HG03565 (cell line): ENCODE results near the gene TMEM209.
"Not testable (repeated sequence)": the region's sequence is repeated elsewhere in the genome, so short reads cannot be mapped to it uniquely, and the experiment has no call there.

Source experiments
- ATAC-seq: cut with Tn5 transposase; IDR thresholded peaks from one replicate; pipeline ENCODE4 v1.9.1; 2021; ENCODE audit warnings: mild to moderate bottlenecking, moderate library complexity; ENCODE audit not compliant: unreplicated experiment

The TMEM209 gene

GRCh38 chr7:130205084-130205947 is at the start of gene TMEM209:
TMEM209 (minus strand) TSS chr7:130205406; CDS start chr7:130205375, 31 bp downstream.
- peak; percentile 94 for ATAC-seq

DNA sequence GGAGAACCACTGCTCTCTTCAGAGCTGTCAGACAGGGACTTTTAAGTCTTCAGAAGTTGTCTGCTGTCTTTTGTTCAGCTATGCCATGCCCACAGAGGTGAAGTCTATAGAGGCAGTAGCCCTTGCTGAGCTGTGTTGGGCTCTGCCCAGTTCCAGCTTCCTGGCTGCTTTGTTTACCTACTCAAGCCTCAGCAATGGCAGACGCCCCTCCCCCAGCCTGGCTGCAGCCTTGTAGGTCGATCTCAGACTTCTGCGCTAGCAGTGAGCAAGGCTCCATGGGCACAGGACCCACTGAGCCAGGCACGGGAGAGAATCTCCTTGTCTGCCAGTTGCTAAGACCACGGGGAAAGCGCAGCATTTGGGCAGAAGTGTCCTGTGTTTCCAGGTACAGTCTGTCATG is 49.3 kb upstream of the TMEM209 start:
- ATAC-seq, result no peak

GRCh38 chr7:130249626-130250025 is 44.4 kb upstream of the TMEM209 start:
- ATAC-seq, result not testable (repeated sequence)

- not testable (repeated sequence) for ATAC-seq
Measured at GRCh38 chr7:130248842-130249241, 43.6 kb upstream of the TMEM209 start.

GRCh38 chr7:130246491-130246890 is 41.3 kb upstream of the TMEM209 start:
- ATAC-seq, result not testable (repeated sequence)

GRCh38 chr7:130243486-130243885 is 38.3 kb upstream of the TMEM209 start:
- ATAC-seq, result not testable (repeated sequence)

- no peak for ATAC-seq
Measured at GRCh38 chr7:130242198-130243014, 37.2 kb upstream of the TMEM209 start.

DNA sequence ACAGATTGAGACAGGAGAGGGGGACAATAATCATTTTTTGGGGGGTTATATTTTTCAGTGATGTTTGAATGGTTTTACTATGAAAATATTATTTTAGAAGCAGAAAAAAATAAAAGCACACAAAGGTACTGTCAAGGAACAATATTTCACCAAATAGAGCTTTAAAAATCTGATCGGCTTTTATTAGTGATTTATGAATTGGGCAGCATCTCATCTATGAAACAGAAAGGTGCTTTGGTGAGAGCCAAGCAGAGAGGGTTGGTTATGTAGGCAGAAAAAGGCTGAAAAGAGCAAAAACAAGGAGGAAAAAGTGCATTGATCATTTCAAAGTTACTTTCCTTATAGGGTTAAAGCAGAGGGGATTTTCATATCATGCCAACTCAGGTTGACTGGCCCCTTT is 35.0 kb upstream of the TMEM209 start:
- no peak for ATAC-seq

- ATAC-seq, result not testable (repeated sequence)
Measured at GRCh38 chr7:130236361-130236760, 31.2 kb upstream of the TMEM209 start.

GRCh38 chr7:130234078-130234477 is 28.9 kb upstream of the TMEM209 start:
- ATAC-seq, result no peak

GRCh38 chr7:130232209-130232608 is 27.0 kb upstream of the TMEM209 start:
- no peak for ATAC-seq

DNA sequence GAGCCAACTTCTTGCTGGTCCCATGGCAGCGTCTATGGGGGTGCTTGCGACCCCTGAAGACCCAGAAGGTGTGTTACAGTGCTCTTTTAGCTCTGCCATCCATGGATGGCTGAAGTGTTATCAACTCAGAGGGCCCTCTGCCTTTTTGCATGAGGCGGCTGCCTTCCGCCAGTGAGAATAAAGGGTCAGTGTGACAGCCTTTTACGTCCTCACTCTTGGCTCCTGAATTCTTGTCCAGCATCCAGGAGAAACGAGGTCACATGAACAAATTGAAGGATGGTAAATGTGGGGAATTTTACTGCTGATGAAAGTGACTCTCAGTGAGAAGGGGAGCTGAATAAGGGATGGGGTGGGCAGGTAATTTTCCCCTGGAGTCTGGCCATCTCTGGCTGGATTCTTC is 26.6 kb upstream of the TMEM209 start:
- no peak for ATAC-seq

GRCh38 chr7:130229981-130230380 is 24.8 kb upstream of the TMEM209 start:
- not testable (repeated sequence) for ATAC-seq

GRCh38 chr7:130228840-130229502 is 23.8 kb upstream of the TMEM209 start:
- ATAC-seq, result no peak

DNA sequence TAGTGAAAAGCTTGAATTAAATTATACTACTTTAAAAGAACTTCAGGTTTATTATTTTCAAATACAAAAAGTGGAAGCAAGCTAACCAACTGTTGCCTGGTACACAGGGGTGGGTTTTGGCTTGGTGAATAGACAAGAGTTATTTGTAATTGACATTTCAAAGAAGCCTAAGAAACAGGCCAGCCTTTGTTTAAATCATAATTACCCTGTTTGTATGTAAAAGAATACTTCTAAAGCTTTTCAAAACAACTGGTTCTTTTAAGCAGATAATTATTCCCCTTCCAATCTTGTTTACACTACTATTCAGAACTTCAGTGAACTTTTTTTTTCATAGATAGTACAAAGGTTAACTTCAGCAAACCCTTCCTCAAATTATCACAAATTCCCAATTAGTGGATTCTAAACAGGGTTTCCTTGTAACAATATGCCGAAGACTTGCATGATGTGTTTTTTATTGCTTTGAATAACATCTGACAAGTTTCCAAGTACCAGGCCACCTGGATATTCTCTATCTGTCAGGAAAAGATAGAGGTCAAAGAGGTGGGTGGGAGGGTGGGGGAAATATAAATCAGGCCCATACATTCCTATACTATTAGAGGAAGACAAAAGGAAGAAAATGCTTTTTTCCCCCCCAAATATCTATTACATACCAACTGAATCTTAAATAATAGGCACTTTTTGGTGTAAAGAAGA is 22.8 kb upstream of the TMEM209 start:
- no peak for ATAC-seq

- ATAC-seq, result no peak
Measured at GRCh38 chr7:130226333-130226732, 21.1 kb upstream of the TMEM209 start.

- not testable (repeated sequence) for ATAC-seq
Measured at GRCh38 chr7:130224923-130225322, 19.7 kb upstream of the TMEM209 start.

- ATAC-seq, result no peak
Measured at GRCh38 chr7:130224210-130224609, 19.0 kb upstream of the TMEM209 start.

GRCh38 chr7:130223646-130224045 is 18.4 kb upstream of the TMEM209 start:
- no peak for ATAC-seq

DNA sequence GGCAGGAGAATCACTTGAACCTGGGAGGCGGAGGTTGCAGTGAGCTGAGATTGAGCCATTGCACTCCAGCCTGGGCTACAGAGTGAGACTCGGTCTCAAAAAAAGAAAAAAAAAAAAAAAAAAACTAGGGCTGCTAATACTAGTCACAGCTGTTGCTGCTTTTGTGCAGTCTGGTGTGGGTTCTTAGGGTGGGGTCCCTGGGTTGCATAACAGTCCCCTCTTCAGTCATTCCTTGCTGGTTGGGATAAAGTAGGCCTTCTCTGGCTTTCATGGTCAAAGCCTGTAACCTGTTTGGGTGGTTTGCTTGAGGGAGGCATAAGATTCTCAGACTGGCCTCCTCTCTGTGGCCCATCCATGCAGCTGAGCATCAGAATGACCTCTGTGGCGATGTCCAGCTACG is 16.5 kb upstream of the TMEM209 start:
- no peak for ATAC-seq

GRCh38 chr7:130219871-130220270 is 14.7 kb upstream of the TMEM209 start:
- no peak for ATAC-seq
